Limb (tissue), 2 donors: ENCODE results near the gene KDSR.
"Not testable (repeated sequence)": the region's sequence is repeated elsewhere in the genome, so short reads cannot be mapped to it uniquely, and the experiment has no call there.

Experiments used
- DNase-seq, 2 donors: peaks; one replicate each; pipeline ENCODE4 v3.0.0-alpha.2; 2016; ENCODE audit errors: extremely low spot score in 2 of 2

Gene KDSR

GRCh38 chr18:63366213-63367052 is 573 bp downstream of the KDSR start:
- DNase-seq = peak in 1 of 2 donors; percentile 64

- no peak for DNase-seq
Measured at GRCh38 chr18:63365876-63366212, 1.2 kb downstream of the KDSR start.

DNA sequence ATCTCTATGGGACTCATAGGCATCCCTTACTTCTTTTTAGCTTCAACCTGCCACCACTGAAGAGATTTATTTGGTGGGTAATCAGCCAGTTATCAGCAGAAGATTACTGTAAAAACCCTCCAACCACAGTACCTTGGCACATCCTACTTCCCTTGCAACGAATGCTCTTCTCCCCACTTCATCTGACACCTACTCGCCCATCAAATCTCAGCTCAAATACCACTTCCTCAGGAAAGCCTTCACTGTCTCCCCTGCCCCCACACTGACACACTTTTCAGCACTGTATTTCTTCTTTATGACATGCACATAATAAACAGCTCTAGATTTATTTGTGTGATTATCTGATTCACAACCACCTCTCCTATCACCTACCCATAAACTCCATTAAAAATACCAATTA is 3.1 kb downstream of the KDSR start:
- no peak for DNase-seq

DNA sequence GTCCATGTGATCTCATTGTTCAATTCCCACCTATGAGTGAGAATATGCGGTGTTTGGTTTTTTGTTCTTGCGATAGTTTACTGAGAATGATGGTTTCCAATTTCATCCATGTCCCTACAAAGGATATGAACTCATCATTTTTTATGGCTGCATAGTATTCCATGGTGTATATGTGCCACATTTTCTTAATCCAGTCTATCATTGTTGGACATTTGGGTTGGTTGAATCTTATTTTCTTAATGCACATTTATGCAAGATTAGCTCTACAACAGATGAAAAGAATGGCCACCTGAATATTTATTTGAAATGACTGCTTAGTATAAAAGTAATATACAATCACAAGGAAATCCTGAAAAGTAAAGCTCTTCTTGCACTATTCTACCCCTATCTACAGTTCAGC is 3.6 kb downstream of the KDSR start:
- DNase-seq = not testable (repeated sequence)

GRCh38 chr18:63356272-63356896 is 10.6 kb downstream of the KDSR start:
- no peak for DNase-seq

DNA sequence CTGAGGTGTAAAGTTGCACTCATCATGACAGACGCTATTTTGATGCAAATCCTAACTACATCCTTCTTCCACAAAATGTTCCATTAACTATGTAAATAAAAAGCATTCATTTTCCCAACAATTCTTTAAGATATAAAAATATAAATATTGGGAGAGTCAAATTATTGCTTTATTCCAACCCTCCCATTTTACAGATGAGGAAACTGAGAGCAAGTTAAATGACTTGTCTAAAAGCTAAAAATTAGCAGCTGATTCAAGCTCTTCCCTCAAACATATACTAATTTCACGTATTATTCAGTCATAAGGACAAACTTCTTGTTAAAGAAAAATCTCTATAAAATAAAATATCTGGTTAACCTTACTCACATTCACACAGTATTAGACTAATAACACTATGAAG is 16.8 kb downstream of the KDSR start:
- no peak for DNase-seq

- DNase-seq = no peak
Measured at GRCh38 chr18:63348508-63349136, 18.4 kb downstream of the KDSR start.

- no peak for DNase-seq
Measured at GRCh38 chr18:63346480-63347183, 20.4 kb downstream of the KDSR start.

GRCh38 chr18:63346031-63346430 is 21.0 kb downstream of the KDSR start:
- DNase-seq = no peak

GRCh38 chr18:63344918-63345317 is 22.1 kb downstream of the KDSR start:
- DNase-seq = no peak

DNA sequence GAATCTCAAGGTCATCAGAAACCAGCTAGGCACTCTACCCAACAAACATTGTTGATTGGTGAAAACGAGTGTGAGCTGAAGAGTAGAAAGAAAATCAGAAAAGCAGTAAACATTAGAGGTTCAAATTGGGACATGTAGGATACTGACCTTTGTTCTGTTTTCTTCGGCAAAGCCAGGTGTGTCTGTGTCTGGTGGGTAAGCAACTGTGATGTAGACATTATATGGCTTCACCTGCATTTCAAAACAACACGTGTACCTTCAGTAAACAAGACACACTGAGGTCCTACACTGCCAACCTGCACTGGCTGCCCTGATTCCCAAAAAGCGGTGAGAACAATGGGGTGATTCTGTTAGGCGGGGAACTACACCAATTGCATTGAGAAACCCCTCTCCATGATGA is 22.7 kb downstream of the KDSR start:
- no peak for DNase-seq

GRCh38 chr18:63342206-63342605 is 24.8 kb downstream of the KDSR start:
- peak in 1 of 2 donors; percentile 55 for DNase-seq

DNA sequence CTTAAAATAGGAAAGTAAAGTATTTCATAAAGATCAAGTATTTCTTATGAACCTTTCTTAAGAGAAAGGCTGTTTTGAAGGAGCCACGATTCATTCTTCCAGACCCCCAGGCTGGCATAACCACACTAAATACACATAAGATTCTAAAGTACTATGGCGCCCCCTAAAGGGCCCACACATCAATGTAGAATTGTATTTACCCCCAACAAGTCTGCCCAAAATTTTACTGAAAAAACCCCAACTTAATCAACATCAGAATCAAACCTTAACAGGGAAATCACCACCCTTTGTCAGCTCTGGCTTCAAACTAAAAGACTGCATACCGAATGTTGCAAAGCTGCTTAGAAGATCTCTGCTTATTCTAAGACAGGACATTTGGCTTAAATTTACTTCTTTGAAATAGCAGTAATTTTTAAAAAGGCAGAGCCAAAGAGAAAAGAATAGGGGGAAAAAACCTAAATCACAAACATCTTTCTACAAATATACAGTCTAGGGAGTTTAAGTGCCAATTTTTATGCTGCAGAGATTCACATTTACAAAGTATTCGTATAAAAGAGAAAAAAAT is 27.0 kb downstream of the KDSR start:
- DNase-seq = peak in 1 of 2 donors; percentile 49

DNA sequence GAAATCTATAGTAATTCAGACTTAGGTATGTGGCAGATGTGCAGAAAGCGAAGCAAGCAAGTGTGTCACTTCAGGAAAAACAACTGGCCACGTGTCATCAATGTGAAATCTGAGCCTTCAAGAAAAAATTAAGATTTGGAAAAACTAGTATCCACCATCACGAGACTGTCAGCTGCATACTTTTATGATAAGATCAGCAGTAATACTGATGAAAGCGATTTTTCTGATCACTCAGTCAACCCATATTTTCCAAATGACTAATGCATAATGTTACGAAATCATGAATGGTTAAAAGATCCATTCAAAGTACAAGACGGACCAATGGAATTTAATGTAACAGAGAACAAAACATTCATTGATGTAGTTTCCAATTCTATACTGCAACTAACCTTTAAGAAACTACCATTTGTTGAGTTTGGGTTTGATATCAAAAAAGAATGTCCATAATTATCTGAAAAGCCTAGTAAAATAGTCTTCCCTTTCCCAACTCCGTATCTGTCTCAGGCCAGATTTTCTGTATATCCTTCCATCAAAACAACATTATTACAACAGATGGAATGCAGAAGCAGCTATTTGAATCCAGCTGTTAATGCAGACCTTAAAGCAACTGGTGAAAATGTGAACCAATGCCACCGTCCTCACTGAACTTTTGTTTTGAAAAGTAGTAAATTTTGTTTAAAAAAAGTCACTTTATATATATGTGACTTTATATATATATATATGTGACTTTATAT is 30.5 kb downstream of the KDSR start:
- DNase-seq = no peak

- no peak for DNase-seq
Measured at GRCh38 chr18:63331105-63331504, 35.9 kb downstream of the KDSR start.

- DNase-seq = no peak
Measured at GRCh38 chr18:63329431-63330145, 37.4 kb downstream of the KDSR start.

DNA sequence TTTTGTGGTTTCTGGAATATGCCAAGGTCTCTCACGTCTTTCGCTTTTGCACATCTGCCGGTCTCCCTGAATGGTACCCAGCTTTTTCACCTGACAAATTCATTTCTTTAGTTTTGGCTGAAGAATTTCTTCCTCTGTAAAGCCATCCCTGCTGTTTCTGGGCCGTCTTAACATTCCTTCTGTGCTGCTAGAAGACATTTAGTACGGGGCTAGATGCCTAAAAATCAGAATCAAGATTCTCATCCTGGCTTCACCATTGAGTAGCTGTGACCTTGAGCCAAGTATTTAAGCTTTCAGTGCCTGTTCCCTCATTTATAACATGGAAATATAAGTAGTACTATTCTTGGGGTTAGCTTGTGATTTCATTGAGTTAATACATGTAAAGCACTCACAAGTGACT is 41.0 kb downstream of the KDSR start:
- no peak for DNase-seq

DNA sequence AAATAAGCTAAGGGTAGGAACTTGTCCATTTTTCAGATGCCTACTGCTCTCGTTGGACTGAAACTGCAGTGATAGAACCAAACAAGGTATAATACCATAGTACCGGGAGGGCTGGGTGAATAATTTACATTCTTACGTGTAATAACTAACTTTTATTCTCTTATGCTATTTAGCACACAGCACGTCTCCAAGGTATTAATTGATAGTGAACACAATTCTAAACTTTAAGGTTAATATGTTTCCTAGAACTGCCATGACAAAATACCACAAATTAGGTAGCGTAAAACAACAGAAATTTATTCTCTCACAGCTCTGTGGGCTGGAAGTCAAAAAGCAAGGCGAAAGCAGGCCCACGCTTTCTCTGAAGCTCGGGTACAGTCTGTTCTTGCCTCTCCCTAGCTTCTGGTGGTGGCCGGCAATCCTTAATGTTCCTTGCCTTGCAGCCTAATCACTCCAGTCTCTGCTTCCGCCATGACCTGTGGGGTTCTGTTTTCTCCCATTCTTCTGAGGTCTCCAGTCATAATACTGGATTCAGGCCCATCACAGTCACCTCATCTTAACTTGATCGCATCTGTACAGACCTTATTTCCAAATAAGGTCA is 41.8 kb downstream of the KDSR start:
- DNase-seq = no peak

- DNase-seq = peak; percentile 72 to 86
Measured at GRCh38 chr18:63322908-63323634, 43.9 kb downstream of the KDSR start.
